ENCODE results near the gene NAT8. TPM values are rescaled to one million over a fixed set of nuclear protein-coding genes. Genes with fewer than 3 reads are reported as not detected.
"Not testable (repeated sequence)": the region's sequence is repeated elsewhere in the genome, so short reads cannot be mapped to it uniquely, and the experiment has no call there.

Gene NAT8
- total RNA-seq, 4 donors from 2014 or later: 0.31 TPM; not detected in 3

DNA sequence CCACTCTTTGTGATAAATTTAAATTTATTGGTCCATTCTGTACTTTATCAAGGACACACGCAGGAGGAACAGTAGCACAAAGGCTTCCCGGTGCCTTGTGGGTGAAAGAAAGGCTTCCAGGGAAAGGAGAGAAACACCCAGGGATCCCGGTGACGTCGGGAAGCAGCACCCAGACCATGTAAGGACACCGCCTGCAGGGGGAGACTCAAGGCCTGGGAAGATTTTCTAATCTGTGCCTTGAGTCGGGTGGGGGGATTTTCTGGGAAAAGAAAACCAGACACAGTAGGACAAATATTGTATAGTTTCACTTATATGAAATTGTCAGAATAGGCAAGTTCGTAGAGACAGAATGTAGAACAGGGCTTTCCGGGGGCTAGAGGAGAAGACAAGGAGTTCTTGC, 17.6 kb downstream of the NAT8 start:
- H3K27me3 ChIP-seq; DNase-seq; H3K4me1 ChIP-seq; H3K9me3 ChIP-seq; in situ Hi-C loops (cut with MboI; ENCODE audit: low sequenced_read_pairs in 4 of 4); intact Hi-C loops (cut with DNase I; ENCODE audit: low total_unique reads); H3K27ac ChIP-seq; H3K36me3 ChIP-seq; ATAC-seq; H3K4me3 ChIP-seq: not testable (repeated sequence)

GRCh38 chr2:73624036-73624435, 18.2 kb downstream of the NAT8 start:
- ATAC-seq; H3K27ac ChIP-seq; intact Hi-C loops (cut with DNase I; ENCODE audit: low total_unique reads); H3K36me3 ChIP-seq; H3K4me3 ChIP-seq; in situ Hi-C loops (cut with MboI; ENCODE audit: low sequenced_read_pairs in 4 of 4); H3K4me1 ChIP-seq; DNase-seq; H3K27me3 ChIP-seq; H3K9me3 ChIP-seq: not testable (repeated sequence)

DNA sequence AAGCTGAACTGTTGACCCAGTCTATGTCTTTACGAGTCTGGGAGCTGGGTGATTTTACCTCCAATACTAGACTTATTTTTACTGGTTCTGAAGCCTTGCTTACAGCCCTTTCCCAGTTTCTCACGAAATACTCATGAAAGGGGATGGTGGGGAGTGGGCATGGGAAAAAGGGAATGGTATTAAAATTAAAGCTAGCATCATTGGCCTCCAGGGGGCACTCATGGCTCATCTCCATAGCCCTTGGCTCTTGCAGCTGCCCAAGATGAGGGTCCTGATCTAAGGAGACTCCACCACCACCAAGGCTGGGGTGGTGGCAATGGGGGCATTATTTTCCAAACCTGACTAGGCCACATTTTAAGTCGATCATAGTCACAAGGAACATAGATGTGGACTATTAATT, 22.3 kb downstream of the NAT8 start:
- ATAC-seq; intact Hi-C loops (cut with DNase I; ENCODE audit: low total_unique reads); H3K27me3 ChIP-seq; DNase-seq; H3K4me3 ChIP-seq; H3K27ac ChIP-seq; H3K36me3 ChIP-seq; H3K9me3 ChIP-seq; H3K4me1 ChIP-seq: not testable (repeated sequence)
- in situ Hi-C loops (cut with MboI; ENCODE audit: low sequenced_read_pairs in 4 of 4): loop anchor here in 1 of 4 donors (10.0 kb wide), 1 partner anchor 75 kb away; no protein-coding TSS in a partner anchor

- no peaks in the 10 kb centered on the region for H3K27me3 ChIP-seq
- H3K27ac ChIP-seq: no peak overlapping the region
- intact Hi-C loops (cut with DNase I; ENCODE audit: low total_unique reads): no loop called here
- no peaks in the 10 kb centered on the region for H3K36me3 ChIP-seq
- no peak for DNase-seq
- H3K4me3 ChIP-seq: no peak overlapping the region
- TF ChIP-seq POLR2A (IDR thresholded peaks at IDR 0.05): no peak
- TF ChIP-seq CTCF (IDR thresholded peaks at IDR 0.05 in 4 of 5, conservative IDR thresholded peaks at IDR 0.05 in 1 of 5): no peak
- no peaks in the 10 kb centered on the region for H3K4me1 ChIP-seq
- ATAC-seq: no peak
- H3K9me3 ChIP-seq: no peaks in the 10 kb centered on the region
- in situ Hi-C loops (cut with MboI; ENCODE audit: low sequenced_read_pairs in 4 of 4): loop anchor here in 1 of 4 donors (10.0 kb wide), 1 partner anchor 80 kb away; no protein-coding TSS in a partner anchor
Measured at GRCh38 chr2:73614997-73615396, 27.2 kb downstream of the NAT8 start.

DNA sequence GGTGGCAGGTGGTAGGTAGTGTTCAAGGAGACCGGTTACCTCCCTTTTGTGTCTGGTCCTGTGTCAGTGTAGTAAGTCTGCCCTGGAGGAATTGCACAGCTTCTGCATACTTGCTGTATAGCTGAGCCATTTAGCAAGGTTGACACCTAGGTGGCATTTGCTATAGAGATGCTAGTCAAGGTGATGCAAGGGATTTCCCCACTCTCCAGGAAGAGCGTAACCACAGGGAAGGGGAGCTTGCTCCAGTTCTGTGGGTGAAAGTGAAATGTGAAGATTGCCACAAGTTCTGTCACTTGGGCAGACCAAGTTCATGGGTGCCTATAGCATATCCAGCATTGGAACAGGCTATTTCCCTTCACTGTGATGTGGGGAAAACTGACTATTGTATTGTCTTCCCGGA, 28.1 kb downstream of the NAT8 start:
- Histone ChIP-seq H3K27ac (no peak overlapping the region), H3K27me3 (no peaks in the 10 kb centered on the region), H3K4me1 (no peaks in the 10 kb centered on the region), H3K9me3 (no peaks in the 10 kb centered on the region), H3K4me3 (no peak overlapping the region), H3K36me3 (no peaks in the 10 kb centered on the region)
- TF ChIP-seq POLR2A (IDR thresholded peaks at IDR 0.05) (no peak), CTCF (IDR thresholded peaks at IDR 0.05 in 4 of 5, conservative IDR thresholded peaks at IDR 0.05 in 1 of 5) (no peak)
- intact Hi-C loops (cut with DNase I; ENCODE audit: low total_unique reads) (no loop called here), in situ Hi-C loops (cut with MboI; ENCODE audit: low sequenced_read_pairs in 4 of 4) (loop anchor here in 1 of 4 donors (10.0 kb wide), 1 partner anchor 81 kb away; no protein-coding TSS in a partner anchor)
- no peak for ATAC-seq
- no peak for DNase-seq

GRCh38 chr2:73611867-73612266, 30.4 kb downstream of the NAT8 start:
- in situ Hi-C loops (cut with MboI; ENCODE audit: low sequenced_read_pairs in 4 of 4): loop anchor here in 1 of 4 donors (10.0 kb wide), 1 partner anchor 83 kb away; no protein-coding TSS in a partner anchor
- TF ChIP-seq POLR2A (IDR thresholded peaks at IDR 0.05) (no peak), CTCF (IDR thresholded peaks at IDR 0.05 in 4 of 5, conservative IDR thresholded peaks at IDR 0.05 in 1 of 5) (no peak)
- intact Hi-C loops (cut with DNase I; ENCODE audit: low total_unique reads): no loop called here
- Histone ChIP-seq H3K36me3 (no peaks in the 10 kb centered on the region), H3K27me3 (no peaks in the 10 kb centered on the region), H3K4me3 (no peak overlapping the region), H3K9me3 (no peaks in the 10 kb centered on the region), H3K4me1 (no peaks in the 10 kb centered on the region), H3K27ac (no peak overlapping the region)
- no peak for DNase-seq
- ATAC-seq: no peak

Measured in gastrocnemius medialis (tissue), 4 donors.